GF-D8 (cell line): ENCODE results near the gene TMEM38B.
"Not testable (repeated sequence)": the region's sequence is repeated elsewhere in the genome, so short reads cannot be mapped to it uniquely, and the experiment has no call there.

ENCODE experiments used
- DNase-seq: peaks from one replicate; lab custom pipeline; 2025; lab: John Stamatoyannopoulos, UW

The TMEM38B gene

DNA sequence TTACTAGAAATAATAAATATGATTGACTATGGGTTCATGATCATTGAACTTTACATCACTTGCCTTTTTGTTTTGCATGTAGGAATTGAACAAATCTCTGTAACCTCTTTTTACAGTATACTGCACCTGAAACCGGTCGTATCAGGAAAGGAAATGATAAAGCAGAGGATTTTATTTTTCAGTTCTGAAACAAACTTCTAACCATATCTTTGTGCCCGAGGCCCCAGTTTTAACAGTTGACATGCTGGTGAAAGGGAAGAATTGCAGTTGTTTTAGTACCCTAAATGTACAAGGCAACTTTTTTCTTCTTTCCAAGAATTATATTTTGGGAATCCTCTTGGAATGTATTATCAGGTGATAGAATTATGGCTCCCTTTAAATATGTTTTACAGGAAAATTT, 27.8 kb downstream of the TMEM38B start:
- no peak for DNase-seq

DNA sequence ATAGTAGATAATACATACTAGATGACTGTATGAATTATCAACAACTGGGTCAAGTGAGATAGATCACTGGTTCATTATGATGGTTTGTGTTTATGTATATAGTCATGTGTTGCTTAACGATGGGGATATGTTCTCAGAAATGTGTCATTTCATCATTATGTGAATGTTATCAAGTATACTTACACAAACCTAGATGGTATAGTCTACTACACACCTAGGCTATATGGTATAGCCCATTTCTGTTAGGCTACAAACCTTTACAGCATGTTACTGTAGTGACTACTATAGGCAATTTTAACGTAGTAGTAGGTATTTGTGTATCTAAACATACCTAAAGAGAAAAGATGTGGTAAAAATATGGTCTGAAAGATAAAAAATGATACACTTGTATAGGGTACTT, 31.0 kb downstream of the TMEM38B start:
- no peak for DNase-seq

DNA sequence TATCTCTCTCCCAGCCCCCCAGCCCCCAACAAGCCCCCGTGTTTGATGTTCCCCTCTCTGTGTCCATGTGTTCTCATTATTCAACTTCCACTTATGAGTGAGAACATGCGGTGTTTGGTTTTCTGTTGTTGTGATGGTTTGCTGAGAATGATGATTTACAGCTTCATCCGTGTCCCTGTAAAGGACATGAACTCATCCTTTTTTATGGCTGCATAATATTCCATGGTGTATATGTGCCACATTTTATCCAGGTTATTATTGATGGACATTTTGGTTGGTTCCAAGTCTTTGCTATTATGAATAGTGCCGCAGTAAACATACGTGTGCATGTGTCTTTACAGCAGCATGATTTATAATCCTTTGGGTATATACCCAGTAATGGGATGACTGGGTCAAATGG, 33.9 kb downstream of the TMEM38B start:
- DNase-seq: not testable (repeated sequence)

DNA sequence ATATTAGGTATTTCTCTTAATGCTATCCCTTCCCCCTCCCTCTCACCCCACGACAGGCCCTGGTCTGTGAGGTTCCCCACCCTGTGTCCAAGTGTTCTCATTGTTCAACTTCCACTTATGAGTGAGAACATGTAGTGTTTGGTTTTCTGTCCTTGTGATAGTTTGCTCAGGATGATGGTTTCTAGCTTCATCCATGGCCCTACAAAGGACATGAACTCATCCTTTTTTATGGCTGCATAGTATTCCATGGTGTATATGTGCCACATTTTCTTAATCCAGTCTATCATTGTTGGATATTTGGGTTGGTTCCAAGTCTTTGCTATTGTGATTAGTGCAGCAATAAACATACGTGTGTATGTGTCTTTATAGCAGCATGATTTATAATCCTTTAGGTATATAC, 37.1 kb downstream of the TMEM38B start:
- DNase-seq: not testable (repeated sequence)

DNA sequence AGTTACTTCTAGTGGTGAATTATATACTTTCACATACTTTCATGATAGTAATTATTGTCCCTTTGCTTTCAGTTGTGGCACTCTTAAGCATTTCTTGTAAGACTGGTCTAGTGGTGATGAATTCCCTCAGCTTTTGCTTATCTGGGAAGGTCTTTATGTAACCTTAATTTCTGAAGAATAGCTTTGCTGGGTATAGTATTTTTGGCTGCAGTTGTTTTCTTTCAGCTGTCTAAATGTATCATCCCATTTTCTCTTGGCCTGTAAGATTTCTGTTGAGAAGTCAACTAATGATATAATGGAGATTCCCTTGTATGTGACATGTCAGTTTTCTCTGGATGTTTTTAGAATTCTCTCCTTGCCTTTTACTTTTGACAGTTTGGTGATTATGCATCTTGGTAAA, 41.0 kb downstream of the TMEM38B start:
- DNase-seq: no peak

DNA sequence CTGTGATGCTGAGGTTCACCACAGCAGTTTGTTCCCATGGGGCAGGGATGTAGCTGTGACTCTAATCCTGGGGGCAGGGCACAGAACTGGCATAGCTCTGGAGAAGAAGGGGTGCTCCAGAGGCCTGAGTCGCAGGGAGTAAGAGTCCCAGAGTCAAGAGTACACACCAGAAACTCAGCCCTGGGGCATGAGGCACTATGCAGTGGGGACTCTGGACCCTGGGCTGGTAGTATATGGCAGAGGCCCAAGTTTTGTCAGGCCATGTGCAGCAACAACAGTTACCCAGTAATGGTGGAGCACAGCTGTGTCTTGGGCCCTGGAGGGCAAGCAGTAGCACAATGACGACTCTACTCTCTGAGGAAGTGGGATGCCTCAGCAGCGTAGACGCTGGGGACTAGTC, 42.9 kb downstream of the TMEM38B start:
- DNase-seq: no peak

DNA sequence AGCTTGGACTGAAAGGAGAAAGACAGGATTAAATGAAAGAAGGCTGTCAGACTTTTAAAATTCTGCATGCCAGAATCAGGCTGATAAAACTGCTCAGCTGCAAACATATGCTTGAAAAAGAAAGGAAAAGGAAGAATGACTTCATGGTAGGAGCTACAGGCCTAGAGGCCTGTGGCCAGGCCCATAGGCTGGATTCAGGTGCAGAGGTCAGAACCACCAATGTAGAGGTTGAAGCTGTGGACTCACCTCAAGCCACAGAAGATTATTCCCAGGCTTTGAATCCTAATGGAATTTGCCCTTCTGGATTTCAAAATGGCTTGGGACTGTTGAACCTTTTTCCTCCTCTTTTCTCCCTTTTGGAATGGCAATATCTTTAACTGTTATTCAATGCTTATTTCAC, 47.7 kb downstream of the TMEM38B start:
- DNase-seq: no peak

DNA sequence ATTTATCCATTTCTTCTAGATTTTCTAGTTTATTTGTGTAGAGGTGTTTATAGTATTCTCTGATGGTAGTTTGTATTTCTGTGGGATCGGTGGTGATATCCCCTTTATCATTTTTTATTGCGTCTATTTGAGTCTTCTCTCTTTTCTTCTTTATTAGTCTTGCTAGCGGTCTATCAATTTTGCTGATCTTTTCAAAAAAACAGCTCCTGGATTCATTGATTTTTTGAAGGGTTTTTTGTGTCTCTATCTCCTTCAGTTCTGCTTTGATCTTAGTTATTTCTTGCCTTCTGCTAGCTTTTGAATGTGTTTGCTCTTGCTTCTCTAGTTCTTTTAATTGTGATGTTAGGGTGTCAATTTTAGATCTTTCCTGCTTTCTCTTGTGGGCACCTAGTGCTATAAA, 53.0 kb downstream of the TMEM38B start:
- DNase-seq: not testable (repeated sequence)

DNA sequence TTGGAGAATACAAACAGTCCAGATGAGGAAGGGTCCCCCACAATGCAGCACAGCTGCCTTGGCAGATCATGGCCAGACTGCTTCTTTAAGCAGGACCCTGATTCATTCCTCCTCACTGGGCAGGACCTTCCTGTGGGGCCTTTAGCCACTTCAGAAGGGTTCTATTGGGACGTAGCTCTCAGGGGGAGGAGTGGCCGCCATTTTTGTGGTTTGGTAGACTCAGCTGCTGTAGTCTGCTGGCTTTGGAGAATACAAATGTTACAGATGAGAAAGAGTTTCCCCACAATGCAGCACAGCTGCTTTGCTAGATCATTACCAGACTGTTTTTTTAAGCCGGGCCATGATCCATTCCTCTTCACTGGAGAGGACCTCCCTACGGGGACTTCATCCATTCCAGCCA, 57.4 kb downstream of the TMEM38B start:
- DNase-seq: no peak

DNA sequence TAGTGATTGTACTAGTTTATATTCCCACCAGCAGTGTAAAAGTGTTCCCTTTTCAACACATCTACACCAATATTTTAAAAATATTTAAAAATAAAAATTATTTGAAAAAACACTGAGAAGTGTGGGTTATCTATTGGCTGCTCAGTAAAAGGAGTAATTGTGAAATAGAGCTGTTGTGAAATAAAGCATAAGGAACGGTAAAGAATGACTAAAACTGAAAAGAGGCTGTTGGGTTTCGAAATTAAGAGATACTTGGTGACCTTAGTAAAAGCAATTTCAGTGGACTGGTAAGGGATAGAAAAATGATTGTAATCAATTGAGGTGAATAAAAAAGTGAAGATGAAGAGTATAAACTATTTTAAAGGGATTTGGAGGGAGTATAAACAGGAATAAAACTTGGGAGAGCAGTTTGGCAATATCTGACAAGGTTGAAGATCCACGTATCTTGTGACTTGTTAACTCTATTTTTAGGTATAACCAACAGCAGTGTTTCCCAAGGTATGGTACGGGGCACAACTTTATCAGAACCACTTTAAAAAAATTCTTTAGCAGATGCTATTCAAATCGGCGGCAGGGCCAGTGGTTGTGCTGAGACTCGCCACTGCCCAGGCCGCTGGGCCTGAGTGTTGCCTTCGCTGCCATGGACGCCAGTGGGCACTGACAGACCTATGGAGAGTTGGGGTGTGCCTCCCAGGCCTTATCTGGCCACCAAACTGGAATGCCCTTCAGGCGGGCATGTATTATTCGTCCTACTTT, 63.3 kb downstream of the TMEM38B start:
- no peak for DNase-seq

DNA sequence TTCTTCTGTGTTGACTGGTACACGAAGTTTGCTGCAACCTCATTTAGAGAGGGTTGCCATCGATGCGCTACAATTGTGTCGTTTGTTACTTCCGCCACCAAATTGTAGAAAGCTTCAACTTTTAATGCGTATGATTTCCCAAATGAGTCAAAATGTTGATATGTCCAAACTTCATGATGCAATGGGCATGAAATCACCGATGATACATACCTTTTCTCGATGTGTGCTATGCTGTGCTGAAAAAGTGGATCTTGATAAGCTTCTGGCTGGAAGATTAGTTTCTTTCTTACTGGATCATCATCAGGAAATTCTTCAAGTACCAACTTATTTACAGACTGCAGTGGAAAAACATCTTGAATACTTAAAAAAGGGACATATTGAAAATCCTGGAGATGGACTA, 65.7 kb downstream of the TMEM38B start:
- no peak for DNase-seq

DNA sequence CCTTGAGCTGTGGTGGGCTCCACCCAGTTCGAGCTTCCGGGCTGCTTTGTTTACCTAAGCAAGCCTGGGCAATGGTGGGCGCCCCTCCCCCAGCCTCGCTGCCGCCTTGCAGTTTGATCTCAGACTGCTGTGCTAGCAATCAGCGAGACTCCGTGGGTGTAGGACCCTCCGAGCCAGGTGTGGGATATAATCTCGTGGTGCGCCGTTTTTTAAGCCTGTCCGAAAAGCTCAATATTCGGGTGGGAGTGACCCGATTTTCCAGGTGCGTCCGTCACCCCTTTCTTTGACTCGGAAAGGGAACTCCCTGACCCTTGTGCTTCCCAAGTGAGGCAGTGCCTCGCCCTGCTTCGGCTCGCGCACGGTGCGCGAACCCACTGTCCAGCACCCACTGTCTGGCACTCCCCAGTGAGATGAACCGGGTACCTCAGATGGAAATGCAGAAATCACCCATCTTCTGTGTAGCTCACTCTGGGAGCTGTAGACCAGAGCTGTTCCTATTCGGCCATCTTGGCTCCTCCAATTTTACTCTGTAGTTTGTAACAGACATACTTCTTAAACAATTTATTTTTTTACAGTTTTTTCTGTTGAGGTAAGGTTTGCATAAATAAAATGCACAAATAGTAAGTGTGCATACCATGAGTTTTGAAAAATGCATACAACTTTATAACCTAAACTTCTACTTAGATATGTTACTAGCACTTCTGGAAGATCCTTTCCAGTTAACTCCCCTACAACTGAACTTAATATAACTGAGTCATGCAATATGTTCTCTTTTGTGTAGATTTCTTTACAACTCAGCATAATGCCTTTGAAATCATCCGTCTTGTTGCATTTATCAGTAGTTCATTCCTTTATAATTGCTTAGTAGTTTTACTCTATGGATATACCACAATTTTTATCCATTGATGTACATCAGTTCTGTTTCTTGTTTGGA, 88.5 kb downstream of the TMEM38B start:
- not testable (repeated sequence) for DNase-seq

DNA sequence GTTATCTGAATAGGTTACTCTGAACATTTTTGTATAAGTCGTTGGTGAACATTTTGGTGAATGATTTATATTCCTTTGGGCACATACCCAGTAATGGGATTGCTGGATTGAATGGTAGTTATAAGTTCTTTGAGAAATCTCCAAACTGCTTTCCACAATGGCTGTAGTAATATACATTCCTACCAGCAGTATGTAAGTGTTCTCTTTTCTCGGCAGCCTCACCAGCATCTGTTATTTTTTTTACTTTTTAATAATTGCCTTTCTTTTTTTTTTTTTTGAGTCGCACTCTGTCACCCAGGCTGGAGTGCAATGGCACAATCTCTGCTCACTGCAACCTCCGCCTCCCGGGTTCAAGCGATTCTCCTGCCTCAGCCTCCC, 89.1 kb downstream of the TMEM38B start:
- DNase-seq: not testable (repeated sequence)

DNA sequence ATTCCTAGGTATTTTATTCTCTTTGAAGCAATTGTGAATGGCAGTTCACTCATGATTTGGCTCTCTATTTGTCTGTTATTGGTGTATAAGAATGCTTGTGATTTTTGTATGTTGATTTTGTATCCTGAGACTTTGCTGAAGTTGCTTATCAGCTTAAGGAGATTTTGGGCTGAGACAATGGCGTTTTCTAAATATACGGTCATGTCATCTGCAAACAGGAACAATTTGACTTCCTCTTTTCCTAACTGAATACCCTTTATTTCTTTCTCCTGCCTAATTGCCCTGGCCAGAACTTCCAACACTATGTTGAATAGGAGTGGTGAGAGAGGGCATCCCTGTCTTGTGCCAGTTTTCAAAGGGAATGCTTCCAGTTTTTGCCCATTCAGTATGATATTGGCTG, 92.5 kb downstream of the TMEM38B start:
- not testable (repeated sequence) for DNase-seq

DNA sequence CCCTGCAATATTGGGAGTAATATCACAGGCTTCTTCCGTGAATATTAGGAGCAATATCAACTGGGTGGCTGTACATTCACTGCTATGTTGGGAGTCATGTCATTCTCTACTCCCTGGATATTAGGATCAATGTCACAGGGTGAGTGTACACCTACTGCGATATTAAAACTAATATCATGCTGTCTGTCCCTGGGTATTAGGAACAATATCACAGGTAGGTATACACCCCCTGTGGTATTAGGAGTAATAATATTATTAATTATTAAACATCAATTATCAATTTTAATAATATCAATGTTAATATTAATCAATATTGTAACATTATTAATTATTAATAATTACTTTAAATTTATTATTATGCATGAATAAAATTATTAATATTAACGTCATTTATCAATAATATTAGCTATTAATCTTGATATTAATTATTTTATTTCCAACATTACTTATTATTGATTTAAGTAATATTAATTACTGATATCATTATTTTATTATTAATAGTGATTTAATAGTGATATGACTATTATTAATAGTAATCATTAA, 121.9 kb downstream of the TMEM38B start:
- DNase-seq: no peak

DNA sequence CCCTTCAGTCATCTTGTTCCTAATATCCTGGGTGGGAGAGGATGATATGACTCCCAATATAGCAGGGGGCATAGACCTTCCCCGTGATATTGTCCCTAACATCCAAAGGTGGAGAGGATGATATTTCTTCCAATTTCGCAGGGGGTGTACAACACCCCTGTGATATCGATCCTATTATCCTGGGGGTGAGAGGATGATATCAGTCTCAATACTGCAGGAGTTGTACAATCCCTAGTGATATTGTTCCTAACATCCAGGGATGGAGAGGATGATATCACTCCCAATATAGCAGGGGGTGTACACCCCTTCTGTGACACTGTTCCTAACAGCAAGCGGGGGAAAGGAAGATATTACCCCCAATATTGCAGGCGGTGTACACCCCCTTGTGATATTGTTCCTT, 122.6 kb downstream of the TMEM38B start:
- no peak for DNase-seq

DNA sequence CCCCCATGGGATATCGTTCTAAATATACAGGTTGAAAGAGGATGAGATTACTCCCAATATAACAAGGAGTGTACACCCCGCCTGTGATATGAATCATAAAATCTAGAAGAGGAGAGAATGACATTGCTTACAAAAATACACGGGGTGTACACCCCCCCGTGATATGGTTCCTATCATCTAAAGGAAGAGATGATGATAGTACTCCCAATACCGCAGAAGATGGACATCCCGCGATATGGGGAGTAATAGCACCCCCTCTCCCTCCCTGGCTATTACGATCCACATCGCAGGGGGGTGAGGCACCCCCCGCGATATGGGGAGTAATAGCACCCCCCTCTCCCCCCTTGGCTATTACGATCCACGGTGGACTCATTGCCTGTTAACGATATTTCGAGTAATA, 124.6 kb downstream of the TMEM38B start:
- DNase-seq: no peak

DNA sequence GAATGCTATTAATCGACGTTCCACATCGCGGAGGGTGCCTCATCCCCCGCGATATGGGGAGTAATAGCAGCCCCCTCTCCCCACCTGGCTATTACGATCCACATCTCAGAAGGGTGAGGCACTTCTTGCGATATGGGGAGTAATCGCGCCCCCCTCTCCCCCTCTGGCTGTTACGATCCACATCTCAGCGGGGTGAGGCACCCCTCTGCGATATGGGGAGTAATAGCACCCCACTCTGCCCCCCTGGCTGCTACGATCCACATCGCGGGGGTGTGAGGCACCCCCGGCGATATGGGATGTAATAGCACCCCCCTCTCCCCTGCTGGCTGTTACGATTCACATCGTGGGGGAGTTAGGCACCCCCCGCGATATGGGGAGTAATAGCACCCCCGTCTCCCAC, 128.5 kb downstream of the TMEM38B start:
- DNase-seq: no peak
